HEK293 (cell line): ENCODE data around the gene DEPDC5.

ENCODE experiments used
- CTCF ChIA-PET: fragments of 350-600 bp; formaldehyde crosslinking; extraction: SDS; loops from one replicate; lab custom pipeline; 2021; ENCODE audit warnings: antibody characterized with exemption; lab: Yijun Ruan, JAX
- POLR2A ChIA-PET: fragments of 300-600 bp; formaldehyde crosslinking; extraction: SDS; loops from one replicate; lab custom pipeline; 2020; ENCODE audit warnings: antibody characterized with exemption, inconsistent platforms; lab: Yijun Ruan, JAX
- H3K27ac ChIP-seq: fragments of 200-500 bp; sonication (Bioruptor generic); 2 replicates; pipeline ENCODE4 v1.5.1; 2014; ENCODE audit warnings: low read depth, low read length, control low read depth, inconsistent platforms; ENCODE audit errors: extremely low read depth
- H3K36me3 ChIP-seq, 2 experiments: fragments of 200-500 bp in 1 of 2; sonication (Bioruptor generic) in 1 of 2; 1 replicate in 1 of 2; 2 replicates in 1 of 2; pipeline ENCODE4 v1.5.1; 2014 to 2017; ENCODE audit warnings: inconsistent platforms in 2 of 2, low read length in 2 of 2; ENCODE audit not compliant: control insufficient read depth in 2 of 2, insufficient read depth in 1 of 2
- H3K4me1 ChIP-seq: fragments of 200-500 bp; sonication (Bioruptor generic); 2 replicates; pipeline ENCODE4 v1.5.1; 2014; ENCODE audit warnings: mild to moderate bottlenecking, low read length, inconsistent platforms; ENCODE audit not compliant: control insufficient read depth, insufficient read depth
- H3K4me3 ChIP-seq: 2 replicates; pipeline ENCODE4 v1.5.1; 2011; ENCODE audit warnings: low read depth, mild to moderate bottlenecking, control low read depth, low read length, moderate library complexity
- H3K9me3 ChIP-seq: fragments of 200-500 bp; sonication (Bioruptor generic); 2 replicates; pipeline ENCODE4 v1.5.1; 2014; ENCODE audit warnings: low read depth, low read length, inconsistent platforms; ENCODE audit not compliant: control insufficient read depth, insufficient read depth
- BCL11B ChIP-seq: fragments of 450-650 bp; formaldehyde crosslinking; IDR thresholded peaks from 2 replicates; pipeline ENCODE4 v1.5.1; 2016; ENCODE audit warnings: low read depth, missing biosample characterization, missing genetic modification characterization
- FEZF1 ChIP-seq: fragments of 450-650 bp; formaldehyde crosslinking; IDR thresholded peaks from 2 replicates; pipeline ENCODE4 v1.5.1; 2016; ENCODE audit warnings: missing biosample characterization, missing genetic modification characterization
- GLIS1 ChIP-seq: fragments of 450-650 bp; formaldehyde crosslinking; IDR thresholded peaks from 2 replicates; pipeline ENCODE4 v1.5.1; 2016; ENCODE audit warnings: missing biosample characterization, missing genetic modification characterization
- KLF1 ChIP-seq: fragments of 450-650 bp; formaldehyde crosslinking; IDR thresholded peaks from 2 replicates; pipeline ENCODE4 v1.5.1; 2016; ENCODE audit warnings: missing biosample characterization, missing genetic modification characterization
- MYNN ChIP-seq: fragments of 450-650 bp; formaldehyde crosslinking; IDR thresholded peaks from 2 replicates; pipeline ENCODE4 v1.5.1; 2016; ENCODE audit warnings: missing biosample characterization, missing genetic modification characterization, borderline replicate concordance
- OSR2 ChIP-seq: fragments of 450-650 bp; formaldehyde crosslinking; IDR thresholded peaks from 2 replicates; pipeline ENCODE4 v1.5.1; 2016; ENCODE audit warnings: missing biosample characterization, missing genetic modification characterization
- PRDM6 ChIP-seq: fragments of 450-650 bp; formaldehyde crosslinking; IDR thresholded peaks from 2 replicates; pipeline ENCODE4 v1.5.1; 2017; ENCODE audit warnings: missing biosample characterization, missing genetic modification characterization
- ZBTB20 ChIP-seq: fragments of 450-650 bp; formaldehyde crosslinking; IDR thresholded peaks from 2 replicates; pipeline ENCODE4 v1.5.1; 2016; ENCODE audit warnings: missing biosample characterization, missing genetic modification characterization
- ZBTB49 ChIP-seq: fragments of 450-650 bp; formaldehyde crosslinking; IDR thresholded peaks from 2 replicates; pipeline ENCODE4 v1.5.1; 2016; ENCODE audit warnings: missing biosample characterization, missing genetic modification characterization, low read depth
- ZEB2 ChIP-seq: fragments of 450-650 bp; formaldehyde crosslinking; IDR thresholded peaks from 2 replicates; pipeline ENCODE4 v1.5.1; 2016; ENCODE audit warnings: missing biosample characterization, missing genetic modification characterization
- ZNF114 ChIP-seq: fragments of 450-650 bp; formaldehyde crosslinking; IDR thresholded peaks from 2 replicates; pipeline ENCODE4 v1.5.0; 2017; ENCODE audit warnings: missing biosample characterization, missing genetic modification characterization
- ZNF140 ChIP-seq: fragments of 450-650 bp; formaldehyde crosslinking; IDR thresholded peaks from 2 replicates; pipeline ENCODE4 v1.5.1; 2016; ENCODE audit warnings: missing biosample characterization, missing genetic modification characterization
- ZNF248 ChIP-seq: fragments of 450-650 bp; formaldehyde crosslinking; IDR thresholded peaks from 2 replicates; pipeline ENCODE4 v1.5.1; 2017; ENCODE audit warnings: missing biosample characterization, missing genetic modification characterization
- ZNF280D ChIP-seq: fragments of 450-650 bp; formaldehyde crosslinking; IDR thresholded peaks from 2 replicates; pipeline ENCODE4 v1.5.1; 2016; ENCODE audit warnings: missing biosample characterization, missing genetic modification characterization
- ZNF324 ChIP-seq: fragments of 450-650 bp; formaldehyde crosslinking; IDR thresholded peaks from 2 replicates; pipeline ENCODE4 v1.5.1; 2016; ENCODE audit warnings: missing biosample characterization, missing genetic modification characterization
- ZNF335 ChIP-seq: fragments of 450-650 bp; formaldehyde crosslinking; conservative IDR thresholded peaks from 2 replicates; pipeline ENCODE4 v1.5.1; 2016; ENCODE audit warnings: missing biosample characterization, missing genetic modification characterization
- ZNF37A ChIP-seq: fragments of 450-650 bp; IDR thresholded peaks from 2 replicates; pipeline ENCODE4 v1.5.1; 2018; ENCODE audit warnings: missing biosample characterization, missing genetic modification characterization
- ZNF426 ChIP-seq: fragments of 450-650 bp; formaldehyde crosslinking; IDR thresholded peaks from 2 replicates; pipeline ENCODE4 v1.5.1; 2017; ENCODE audit warnings: missing biosample characterization, missing genetic modification characterization, mild to moderate bottlenecking, inconsistent platforms, moderate library complexity
- ZNF449 ChIP-seq: fragments of 450-650 bp; formaldehyde crosslinking; IDR thresholded peaks from 2 replicates; pipeline ENCODE4 v1.5.1; 2017; ENCODE audit warnings: missing biosample characterization, mild to moderate bottlenecking, missing genetic modification characterization, moderate library complexity
- ZNF580 ChIP-seq: fragments of 450-650 bp; formaldehyde crosslinking; IDR thresholded peaks from 2 replicates; pipeline ENCODE4 v1.5.1; 2016; ENCODE audit warnings: missing biosample characterization, missing genetic modification characterization
- ZNF677 ChIP-seq: fragments of 450-650 bp; IDR thresholded peaks from 2 replicates; pipeline ENCODE4 v1.5.0; 2018; ENCODE audit warnings: missing biosample characterization, mild to moderate bottlenecking, missing genetic modification characterization, moderate library complexity
- ZNF768 ChIP-seq: fragments of 450-650 bp; formaldehyde crosslinking; IDR thresholded peaks from 2 replicates; pipeline ENCODE4 v1.5.1; 2018; ENCODE audit warnings: missing biosample characterization, mild to moderate bottlenecking, missing genetic modification characterization

The DEPDC5 gene

GRCh38 chr22:31867386-31868153 lies 113.8 kb downstream of the DEPDC5 start (continued):
- TF ChIP-seq MYNN (tag by site-specific recombination): no peak
- no peak for TF ChIP-seq ZNF324 (tag by site-specific recombination)
- TF ChIP-seq ZBTB20: no peak
- no peak for TF ChIP-seq ZNF768 (tag by site-specific recombination)
- TF ChIP-seq ZNF140 (tag by site-specific recombination): no peak
- TF ChIP-seq ZEB2: no peak
- TF ChIP-seq ZNF248 (tag by site-specific recombination): no peak
- no peak for TF ChIP-seq ZNF114
- TF ChIP-seq ZNF449 (tag by site-specific recombination): no peak
- no peak for TF ChIP-seq ZNF280D
- TF ChIP-seq ZNF677 (tag by site-specific recombination): no peak

- Histone ChIP-seq H3K36me3 (peaks cover 11 to 42% of the 10 kb centered on the region in 2 experiments; a peak in 2 of 3 replicates), H3K4me3 (no peak overlapping the region), H3K27ac (no peak overlapping the region), H3K4me1 (peaks cover 6% of the 10 kb centered on the region; the same call in 1 of the 2 replicates), H3K9me3 (no peaks in the 10 kb centered on the region)
- POLR2A ChIA-PET: no interaction called here
- CTCF ChIA-PET: no interaction called here
- TF ChIP-seq ZNF580 (tag by site-specific recombination): no peak
- no peak for TF ChIP-seq KLF1 (tag by site-specific recombination)
- TF ChIP-seq PRDM6 (tag by site-specific recombination): no peak
- no peak for TF ChIP-seq ZNF114
- TF ChIP-seq ZNF37A (tag by site-specific recombination): no peak
- TF ChIP-seq GLIS1 (tag by site-specific recombination): no peak
- no peak for TF ChIP-seq ZBTB49
- no peak for TF ChIP-seq BCL11B (tag by site-specific recombination)
- TF ChIP-seq ZNF426 (tag by site-specific recombination): no peak
- no peak for TF ChIP-seq ZNF449 (tag by site-specific recombination)
- TF ChIP-seq OSR2: no peak
- TF ChIP-seq ZNF335 (tag by site-specific recombination): no peak
- no peak for TF ChIP-seq FEZF1 (tag by site-specific recombination)
Observed at GRCh38 chr22:31869739-31870138, 115.9 kb downstream of the DEPDC5 start.
